Measurements from ENCODE around the gene PTPRK.

Gene PTPRK

DNA sequence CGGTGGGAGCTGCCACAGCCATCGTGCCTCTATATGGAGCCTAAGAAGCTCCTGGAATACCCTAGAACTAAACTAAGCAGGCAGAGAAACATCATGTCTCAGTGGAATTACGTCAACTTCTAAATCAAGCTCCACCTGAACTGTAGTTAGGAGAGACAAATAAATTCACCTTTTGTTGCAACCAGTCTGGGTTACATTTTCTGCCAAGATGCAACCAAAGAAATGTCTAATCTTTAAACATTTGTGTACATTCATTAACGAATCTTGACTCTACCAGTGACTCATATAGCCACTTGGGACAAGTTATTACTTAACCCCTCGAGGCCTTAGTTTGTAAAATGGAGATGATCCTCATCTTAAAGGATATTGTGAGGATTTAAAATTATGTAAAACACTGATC lies 8.9 kb downstream of the PTPRK start:
- TF ChIP-seq CTCF (IDR thresholded peaks at IDR 0.05; ENCODE audit: control insufficient read depth, extremely low read depth, insufficient read depth) = no peak
- no peak overlapping the region for H3K4me3 ChIP-seq (ENCODE audit: low read depth, low read length)
- no peak for DNase-seq (ENCODE audit: low read depth)

GRCh38 chr6:128509709-128510108 lies 10.7 kb downstream of the PTPRK start:
- no peak for TF ChIP-seq CTCF (IDR thresholded peaks at IDR 0.05; ENCODE audit: control insufficient read depth, extremely low read depth, insufficient read depth)
- DNase-seq (ENCODE audit: low read depth) = no peak
- H3K4me3 ChIP-seq (ENCODE audit: low read depth, low read length) = no peak overlapping the region

DNA sequence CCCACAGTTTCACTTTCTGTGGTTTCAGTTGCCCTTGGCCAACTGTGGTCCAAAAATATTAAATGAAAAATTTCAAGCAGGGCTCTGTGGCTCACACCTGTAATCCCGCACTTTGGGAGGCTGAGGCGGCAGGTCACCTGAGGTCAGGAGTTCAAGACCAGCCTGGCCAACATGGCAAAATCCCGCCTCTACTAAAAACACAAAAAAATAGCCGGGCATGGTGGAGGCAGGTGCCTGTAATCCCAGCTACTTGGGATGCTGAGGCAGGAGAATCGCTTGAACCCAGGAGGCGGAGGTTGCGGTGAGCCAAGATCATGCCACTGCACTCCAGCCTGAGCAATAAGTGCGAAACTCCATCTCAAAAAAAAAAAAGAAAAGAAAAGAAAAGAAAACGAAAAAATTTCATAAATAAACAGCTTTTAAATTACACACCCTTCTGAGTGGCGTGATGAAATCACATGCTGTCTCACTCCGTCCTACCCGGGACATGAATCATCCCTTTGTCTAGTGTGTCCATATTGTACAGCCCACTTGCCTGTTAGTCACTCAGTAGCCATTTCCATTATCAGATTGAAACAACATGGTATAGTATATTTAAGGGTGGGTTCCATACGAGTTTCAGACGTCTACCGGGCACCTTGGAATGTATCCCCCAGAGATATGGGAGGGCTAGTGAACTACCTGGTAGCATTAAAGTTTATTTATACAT lies 11.7 kb downstream of the PTPRK start:
- no peak overlapping the region for H3K4me3 ChIP-seq (ENCODE audit: low read depth, low read length)
- DNase-seq (ENCODE audit: low read depth) = no peak
- no peak for TF ChIP-seq CTCF (IDR thresholded peaks at IDR 0.05; ENCODE audit: control insufficient read depth, extremely low read depth, insufficient read depth)

DNA sequence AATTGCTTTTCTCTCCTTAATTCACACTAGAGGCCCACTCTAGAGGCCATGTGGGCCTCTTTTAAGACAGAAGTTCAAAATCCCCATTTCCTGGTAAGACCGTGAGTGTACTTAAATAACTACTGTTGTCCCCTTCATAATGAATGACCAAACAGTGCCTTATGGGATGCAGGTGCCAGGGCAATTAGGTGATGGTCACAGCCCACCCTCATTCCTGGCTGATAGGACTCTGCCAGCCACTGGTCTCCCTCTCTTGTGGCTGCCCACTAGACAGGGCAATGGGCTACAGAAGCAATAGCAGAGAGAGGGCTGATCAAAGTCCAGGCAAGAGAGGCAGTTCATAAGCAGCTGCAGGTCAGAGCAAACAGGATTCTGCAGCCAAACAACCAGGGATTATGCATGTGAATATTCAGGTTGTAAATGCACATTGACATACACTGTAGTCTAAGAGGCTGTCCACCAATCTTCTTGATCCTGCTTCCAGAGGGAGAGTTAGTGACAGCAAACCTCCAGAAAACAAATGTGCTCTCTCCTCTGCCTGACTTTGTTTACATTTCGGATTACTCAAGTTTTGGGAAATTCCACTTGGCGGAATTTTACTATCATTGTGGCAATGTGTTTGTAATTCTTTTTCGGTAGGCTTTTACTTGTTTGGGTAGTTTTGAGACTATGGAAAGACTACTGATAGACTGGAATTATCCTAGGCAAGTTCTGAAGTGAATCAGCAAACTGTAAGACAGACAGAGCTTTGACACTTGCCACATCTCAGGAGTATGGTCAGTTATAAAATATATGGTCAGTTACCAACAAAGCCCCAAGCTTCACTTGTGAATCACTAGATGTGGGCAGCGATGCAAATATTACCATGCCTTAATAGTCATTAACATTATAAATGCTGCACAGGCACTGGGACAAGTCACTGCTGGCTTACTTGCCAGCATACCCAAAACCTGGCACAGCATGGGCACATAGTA lies 12.8 kb downstream of the PTPRK start:
- DNase-seq (ENCODE audit: low read depth) = no peak
- H3K4me3 ChIP-seq (ENCODE audit: low read depth, low read length) = no peak overlapping the region

DNA sequence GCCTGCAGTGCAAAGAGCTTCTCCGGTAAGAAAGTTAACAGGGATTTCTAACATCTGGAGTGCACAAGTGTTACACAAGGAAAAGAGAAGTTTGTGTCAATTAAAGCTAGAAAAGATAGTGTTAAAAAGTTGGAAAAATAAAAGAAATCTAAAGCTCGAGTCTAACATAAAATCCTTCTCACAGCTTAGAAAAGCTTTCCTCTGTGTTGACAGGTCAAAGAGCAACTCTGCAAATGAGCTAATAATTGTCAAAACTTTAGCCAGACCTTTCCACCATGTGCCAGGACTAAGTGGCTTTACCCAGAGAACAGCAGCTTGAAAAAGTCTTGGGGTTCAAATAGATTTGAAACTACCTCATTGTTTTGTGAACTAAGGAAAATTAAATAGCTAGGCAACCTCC lies 14.8 kb downstream of the PTPRK start:
- DNase-seq (ENCODE audit: low read depth) = no peak
- no peak for TF ChIP-seq CTCF (IDR thresholded peaks at IDR 0.05; ENCODE audit: control insufficient read depth, extremely low read depth, insufficient read depth)
- H3K4me3 ChIP-seq (ENCODE audit: low read depth, low read length) = no peak overlapping the region

More for the DNA sequence above, 12.8 kb downstream of the PTPRK start:
- no peak for TF ChIP-seq CTCF (IDR thresholded peaks at IDR 0.05; ENCODE audit: control insufficient read depth, extremely low read depth, insufficient read depth)

DNA sequence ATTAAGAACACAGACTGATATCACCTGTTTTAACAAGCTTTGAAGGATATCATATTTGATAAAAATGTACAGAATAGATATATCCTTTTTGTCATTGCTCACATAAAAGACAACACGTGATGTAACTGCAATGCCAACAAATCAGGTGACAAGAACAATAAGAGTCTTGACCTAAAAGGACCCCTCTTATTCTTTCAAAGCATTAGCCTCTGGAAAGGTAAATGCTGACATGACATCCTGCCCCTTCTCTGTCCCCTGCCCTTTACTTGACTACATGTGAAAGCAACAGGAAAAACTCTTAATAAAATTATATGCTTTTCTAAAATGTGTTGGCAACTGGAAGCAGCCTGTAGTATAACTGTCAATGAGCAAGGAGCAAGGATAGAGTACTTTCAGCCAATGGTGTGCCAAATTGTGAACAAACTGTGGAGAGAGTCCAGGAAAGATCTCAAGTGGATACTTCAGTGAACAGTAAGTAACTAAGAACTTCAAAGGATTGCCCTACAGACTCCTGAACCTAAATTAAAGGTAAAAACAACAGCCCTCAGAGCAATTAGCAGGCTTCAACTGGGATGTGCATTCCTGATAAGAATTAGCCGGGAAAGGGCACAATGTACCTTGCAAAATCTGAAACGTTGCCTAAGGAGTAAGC lies 16.3 kb downstream of the PTPRK start:
- no peak for DNase-seq (ENCODE audit: low read depth)
- no peak overlapping the region for H3K4me3 ChIP-seq (ENCODE audit: low read depth, low read length)
- no peak for TF ChIP-seq CTCF (IDR thresholded peaks at IDR 0.05; ENCODE audit: control insufficient read depth, extremely low read depth, insufficient read depth)

All from LNCaP clone FGC (cell line).